ENCODE results near the gene CORO2A.

Gene CORO2A

DNA sequence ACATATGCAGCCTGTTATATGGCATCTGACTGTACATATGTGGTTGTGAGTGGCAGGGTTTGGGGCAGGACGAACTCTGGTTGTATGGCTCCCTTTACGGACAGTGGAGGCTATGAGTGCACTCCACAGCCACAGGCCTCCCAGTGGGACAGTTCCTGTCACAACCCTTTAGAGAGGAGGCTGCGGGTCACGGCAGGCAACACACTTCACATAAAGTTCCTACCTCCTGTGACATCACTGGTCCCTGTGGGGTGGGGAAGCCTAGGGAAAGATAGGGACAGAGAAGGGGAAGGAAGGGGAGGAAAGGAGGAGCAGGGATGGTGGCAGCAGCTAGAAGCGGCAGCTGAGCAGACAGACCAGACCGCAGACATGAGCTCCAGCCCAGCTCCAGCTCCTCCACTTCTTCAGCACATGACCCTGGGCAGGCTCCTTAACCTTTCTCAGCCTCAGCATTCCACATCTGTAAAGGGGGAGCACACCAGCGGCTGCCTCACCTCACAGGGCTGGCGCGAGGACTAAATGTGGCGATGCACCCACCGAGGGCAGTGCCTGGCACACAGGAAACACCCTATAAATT lies 27.4 kb upstream of the CORO2A start:
- DNase-seq = no peak

- DNase-seq = no peak
These were observed 26.9 kb upstream of the CORO2A start for GRCh38 chr9:98219364-98219716.

- no peak for DNase-seq
These were observed 26.3 kb upstream of the CORO2A start for GRCh38 chr9:98218562-98219363.

- DNase-seq = no peak
These were observed 24.8 kb upstream of the CORO2A start for GRCh38 chr9:98217255-98217654.

- DNase-seq = no peak
These were observed 24.0 kb upstream of the CORO2A start for GRCh38 chr9:98216391-98216790.

- no peak for DNase-seq
These were observed 23.4 kb upstream of the CORO2A start for GRCh38 chr9:98215821-98216220.

DNA sequence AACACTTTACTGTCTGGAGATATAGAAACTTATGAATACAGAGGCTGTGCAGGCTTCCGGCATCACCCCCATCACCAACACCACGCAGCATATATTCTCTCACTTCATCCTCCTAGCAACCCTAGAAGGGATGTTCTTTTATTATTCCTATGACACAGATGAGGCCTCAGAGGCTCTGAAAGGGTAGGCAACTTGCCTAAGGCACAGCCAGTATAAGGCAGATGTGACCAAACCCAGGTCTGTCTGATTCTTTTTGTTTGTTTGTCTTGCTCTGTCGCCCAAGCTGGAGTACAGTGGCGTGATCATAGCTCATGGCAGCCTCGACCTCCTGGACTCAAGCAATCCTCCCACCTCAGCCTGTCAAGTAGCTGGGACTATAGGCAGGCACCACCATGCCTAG lies 22.8 kb upstream of the CORO2A start:
- DNase-seq = no peak

GRCh38 chr9:98214811-98215210 lies 22.4 kb upstream of the CORO2A start:
- no peak for DNase-seq

GRCh38 chr9:98211260-98211659 lies 18.8 kb upstream of the CORO2A start:
- no peak for DNase-seq

DNA sequence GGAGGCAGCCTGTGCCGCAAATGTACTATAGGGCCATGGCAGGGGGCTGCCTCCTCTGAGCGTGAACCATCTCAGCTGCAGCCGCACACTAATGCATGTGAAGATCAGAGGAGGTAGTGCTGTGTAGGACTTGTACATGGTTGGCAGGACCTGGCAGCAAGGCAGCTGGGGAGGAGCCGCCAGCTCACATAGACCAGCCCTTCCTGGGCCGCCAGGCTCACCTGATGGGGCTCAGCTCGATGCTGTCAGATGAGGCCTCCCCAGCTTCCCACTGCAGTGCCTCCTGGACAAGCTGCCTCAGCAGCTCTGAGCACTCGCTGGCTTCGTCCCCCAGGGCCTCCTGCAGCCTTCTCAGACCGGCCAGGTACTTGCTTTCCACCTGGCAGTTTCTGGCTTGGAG lies 18.0 kb upstream of the CORO2A start:
- DNase-seq = no peak

DNA sequence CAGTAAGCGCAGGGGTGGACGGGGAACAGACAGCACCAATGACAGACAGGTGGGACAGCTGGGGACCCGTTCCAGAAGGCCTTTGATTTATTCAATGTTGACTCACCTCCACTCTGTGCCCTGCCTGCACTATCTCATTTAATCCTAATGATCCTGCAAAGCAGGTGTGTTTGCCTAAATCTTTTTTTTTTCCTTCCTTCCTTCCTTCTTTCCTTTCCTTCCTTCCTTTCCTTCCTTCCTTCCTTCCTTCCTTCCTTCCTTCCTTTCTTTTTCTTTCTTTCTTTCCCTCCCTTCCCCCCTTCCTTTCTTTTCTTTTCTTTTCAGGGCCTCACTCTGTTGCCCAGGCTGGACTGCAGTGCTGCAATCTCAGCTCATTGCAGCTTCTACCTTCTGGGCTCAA lies 17.1 kb upstream of the CORO2A start:
- no peak for DNase-seq

- DNase-seq = no peak
These were observed 16.2 kb upstream of the CORO2A start for GRCh38 chr9:98208635-98209034.

GRCh38 chr9:98207606-98208005 lies 15.2 kb upstream of the CORO2A start:
- no peak for DNase-seq

- DNase-seq = no peak
These were observed 14.3 kb upstream of the CORO2A start for GRCh38 chr9:98206754-98207153.

DNA sequence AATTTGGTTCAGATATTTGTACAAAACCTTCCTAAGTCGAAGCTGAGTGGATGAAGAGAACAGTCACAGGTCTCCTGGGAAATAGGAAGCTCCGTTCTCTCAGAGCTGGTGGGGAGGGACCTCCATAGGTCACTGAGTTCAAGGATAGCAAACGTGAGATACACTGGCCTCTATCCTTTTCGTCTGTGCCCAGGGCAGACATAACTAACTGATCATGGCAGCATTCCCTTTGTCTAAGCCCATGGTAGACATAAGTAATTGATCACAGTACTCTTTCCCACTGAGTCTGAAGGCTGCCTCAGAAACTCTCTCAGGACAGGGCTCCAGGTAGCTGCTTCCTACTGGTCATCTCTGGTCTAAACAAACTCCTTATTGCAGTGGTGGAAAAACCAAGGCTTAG lies 12.3 kb upstream of the CORO2A start:
- no peak for DNase-seq

DNA sequence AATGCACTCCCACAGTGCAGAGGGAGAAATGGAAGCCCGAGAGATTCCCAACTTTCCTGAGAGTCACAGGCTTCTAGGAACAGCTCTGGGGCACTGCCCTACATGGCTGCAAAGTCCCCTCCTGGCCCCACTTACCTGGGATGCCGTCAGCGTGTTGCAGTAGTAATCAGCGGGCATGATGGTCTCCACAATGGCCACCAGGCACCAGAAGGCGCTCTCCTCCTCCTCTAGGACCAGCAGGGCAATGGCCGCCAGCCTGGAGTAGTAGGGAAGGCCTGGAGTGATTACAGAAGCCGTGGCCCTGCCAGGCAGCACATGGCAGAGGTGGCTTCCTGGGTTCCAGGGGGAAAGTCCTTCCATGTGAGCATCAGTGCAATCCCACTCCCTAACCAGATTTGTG lies 10.7 kb upstream of the CORO2A start:
- no peak for DNase-seq

- no peak for DNase-seq
These were observed 9.8 kb upstream of the CORO2A start for GRCh38 chr9:98202252-98202651.

GRCh38 chr9:98201749-98202148 lies 9.3 kb upstream of the CORO2A start:
- no peak for DNase-seq

GRCh38 chr9:98201102-98201501 lies 8.7 kb upstream of the CORO2A start:
- no peak for DNase-seq

DNA sequence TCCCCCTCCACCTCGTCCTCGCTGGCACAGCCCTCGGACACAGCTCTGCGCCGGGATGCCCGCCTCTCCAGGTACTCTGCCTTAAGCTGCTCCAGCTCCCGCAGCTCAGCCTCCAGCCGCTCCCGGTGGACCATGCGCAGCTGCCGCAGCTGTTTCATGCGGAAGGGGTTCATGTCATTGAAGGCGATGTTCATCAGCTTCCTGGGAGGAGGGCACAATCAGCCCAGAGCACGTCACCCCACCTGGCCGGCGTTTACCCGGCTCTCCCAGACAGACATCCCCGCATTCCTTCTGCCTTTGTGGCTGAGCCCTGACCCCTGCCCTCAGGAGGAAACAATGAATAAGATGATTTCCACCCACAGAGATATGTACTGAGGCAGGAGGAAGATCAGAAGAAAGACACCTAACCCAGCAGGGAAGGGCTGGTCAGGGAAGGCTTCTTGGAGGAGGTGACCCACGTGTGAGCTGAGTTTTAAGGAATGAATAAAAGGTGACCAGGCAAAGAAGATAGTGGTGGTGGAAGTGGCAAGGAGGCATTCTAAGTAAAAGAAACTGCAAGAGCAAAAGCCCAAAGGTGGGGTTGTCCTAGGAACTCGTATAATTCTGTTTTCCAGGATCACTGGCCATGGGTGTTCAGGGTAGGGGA lies 7.1 kb upstream of the CORO2A start:
- no peak for DNase-seq

- DNase-seq = no peak
These were observed 3.2 kb upstream of the CORO2A start for GRCh38 chr9:98195671-98196070.

DNA sequence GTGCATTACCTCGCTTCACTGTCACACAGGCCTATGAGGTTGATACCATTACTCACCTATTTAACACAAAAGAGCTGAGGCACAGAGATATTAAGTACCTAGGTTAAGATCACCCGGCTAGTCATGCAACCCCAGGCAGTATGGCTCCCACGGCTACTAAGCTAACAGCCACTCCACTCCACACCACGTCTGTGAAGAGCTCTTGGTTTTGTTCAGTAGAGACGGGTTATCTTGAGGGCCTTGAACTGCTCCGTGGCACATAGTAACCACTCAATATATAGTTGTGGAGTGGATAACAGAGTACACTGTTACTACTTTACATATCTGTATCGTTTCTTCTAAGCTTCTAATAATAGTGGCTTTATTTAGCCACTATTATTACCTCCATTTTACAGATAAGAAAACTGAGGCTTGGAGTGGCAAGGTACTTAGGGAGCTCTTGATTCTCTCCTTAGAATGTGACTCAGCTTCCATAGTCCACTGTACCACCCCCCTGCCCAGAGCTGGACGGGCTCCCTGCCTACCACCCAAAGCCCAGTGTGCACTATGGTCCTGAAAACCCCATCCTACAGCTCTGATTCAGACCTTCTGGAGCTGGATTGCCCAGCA lies 1.0 kb upstream of the CORO2A start:
- no peak for DNase-seq

- no peak for DNase-seq
These were observed 550 bp downstream of the CORO2A start for GRCh38 chr9:98191671-98192502.
